GM12878 (cell line): Measurements from ENCODE around the gene ACTL7A. TPM values are rescaled to one million over a fixed set of nuclear protein-coding genes. Genes with fewer than 3 reads are reported as not detected.

Experiments
- ATAC-seq: fragments of 200-7000 bp; cut with Tn5 transposase; 3 replicates; pipeline ENCODE4 v1.9.1; 2020; ENCODE audit warnings: mild to moderate bottlenecking, moderate library complexity
- BruUV-seq: library from RNA; stranded (reverse); fragments of 400-500 nt; replicated peaks from 2 replicates; lab custom pipeline; 2021; lab: Mats Ljungman, UMichigan
- CTCF ChIA-PET: fragments of 300-600 bp; sonication (Branson Sonifier 250); formaldehyde crosslinking; extraction: SDS; loops from one replicate; lab custom pipeline; 2021; ENCODE audit warnings: inconsistent platforms; lab: Yijun Ruan, JAX
- POLR2A ChIA-PET: fragments of 350-600 bp; formaldehyde crosslinking; extraction: SDS; loops from one replicate; lab custom pipeline; 2021; ENCODE audit warnings: inconsistent platforms; lab: Charles Lee
- RAD21 ChIA-PET: fragments of 300-600 bp; sonication (Branson Sonifier 250); formaldehyde crosslinking; loops from one replicate; lab custom pipeline; 2023; ENCODE audit warnings: antibody characterized with exemption; ENCODE audit not compliant: unreplicated experiment; lab: Charles Lee
- SMC1A ChIA-PET: fragments of 300-600 bp; sonication (Branson Sonifier 250); formaldehyde crosslinking; loops from one replicate; lab custom pipeline; 2023; ENCODE audit not compliant: unreplicated experiment, uncharacterized antibody; lab: Charles Lee
- DNase-seq: peaks from one replicate; pipeline ENCODE4 v3.0.0-alpha.2; 2011; ENCODE audit warnings: low read depth, low spot score
- FAIRE-seq: peaks from 3 replicates; lab custom pipeline; 2011; peaks lifted over from hg19 to GRCh38; lab: Jason Lieb, UNC
- H2AFZ ChIP-seq: 2 replicates; pipeline ENCODE4 v1.6.0; 2011; ENCODE audit warnings: low read depth, low read length, control low read depth; ENCODE audit not compliant: control insufficient read depth
- H3K27ac ChIP-seq: 2 replicates; pipeline ENCODE4 v1.5.1; 2011; ENCODE audit warnings: control low read depth; ENCODE audit not compliant: control insufficient read depth, insufficient read depth
- H3K27me3 ChIP-seq, 2 experiments: replicated peaks in 1 of 2; 2 replicates each; pipeline versions ENCODE4 v1.6.0 to v1.6.1; 2011; ENCODE audit warnings: low read length in 1 of 2; ENCODE audit not compliant: control insufficient read depth in 2 of 2, insufficient read depth in 2 of 2
- H3K36me3 ChIP-seq, 2 experiments: 2 replicates each; pipeline ENCODE4 v1.5.1; 2011; ENCODE audit warnings: low read length in 1 of 2; ENCODE audit not compliant: control insufficient read depth in 2 of 2, insufficient read depth in 2 of 2
- H3K4me1 ChIP-seq: 2 replicates; pipeline ENCODE4 v1.6.1; 2011; ENCODE audit warnings: mild to moderate bottlenecking, low read length, moderate library complexity, mixed read lengths; ENCODE audit not compliant: control insufficient read depth, insufficient read depth
- H3K4me2 ChIP-seq: 2 replicates; pipeline ENCODE4 v1.6.0; 2011; ENCODE audit warnings: control low read depth; ENCODE audit not compliant: control insufficient read depth, insufficient read depth
- H3K4me3 ChIP-seq: fragments of 200-600 bp; sonication (generic); 2 replicates; pipeline ENCODE4 v1.5.1; 2016
- H3K79me2 ChIP-seq: 2 replicates; pipeline ENCODE4 v1.6.0; 2011; ENCODE audit warnings: low read length; ENCODE audit not compliant: control insufficient read depth, insufficient read depth
- H3K9ac ChIP-seq: 2 replicates; pipeline ENCODE4 v1.8.0; 2011; ENCODE audit warnings: low read length, control low read depth, mixed read lengths; ENCODE audit not compliant: control insufficient read depth, insufficient read depth
- H3K9me3 ChIP-seq: replicated peaks from 3 replicates; pipeline ENCODE4 v1.5.1; 2011; ENCODE audit warnings: mild to moderate bottlenecking, low read length; ENCODE audit not compliant: control insufficient read depth, insufficient read depth
- H4K20me1 ChIP-seq: 2 replicates; pipeline ENCODE4 v1.6.0; 2011; ENCODE audit not compliant: control insufficient read depth, insufficient read depth
- MTA3 ChIP-seq: IDR thresholded peaks from 2 replicates; pipeline ENCODE4 v1.6.1; 2012; ENCODE audit warnings: low read length, inconsistent platforms, borderline replicate concordance
- WGBS: methylation state at CpG from one replicate; pipeline ENCODE4 v1.1.6; 2016; ENCODE audit warnings: low lambda C conversion rate; ENCODE audit not compliant: insufficient replicate concordance, insufficient coverage; ENCODE audit errors: missing lambda C conversion rate; 5-methylcytosine and 5-hydroxymethylcytosine counted together
- in situ Hi-C: fragments of 300-500 bp; cut with MboI; formaldehyde crosslinking; loops from 9 replicates; pipeline ENCODE4 v1.14.3; 2018; ENCODE audit warnings: mixed read lengths
- intact Hi-C: fragments of 100-400 bp; cut with micrococcal nuclease; formaldehyde crosslinking; loops from one replicate; pipeline ENCODE4 v1.14.2; 2022; ENCODE audit not compliant: unreplicated experiment
- polyA plus RNA-seq, 11 experiments: library from polyadenylated mRNA; depleted of rRNA in 4 of 11; unstranded in 6 of 11; stranded (reverse) in 5 of 11; fragments of >200 nt; fragmentation: Nextera tagmentation in 4 of 11; fragmentation: Illumina TruSeq in 1 of 11; extraction: Ambion mirVana in 4 of 11; extraction: Trizol in 1 of 11; gene quantifications; 1 replicate in 1 of 11; 2 replicates in 10 of 11; pipeline versions ENCODE4 v1.2.1 to v1.2.3, GENCODE V29; 2011 to 2016; ENCODE audit warnings: inconsistent platforms in 2 of 11, missing spikeins in 2 of 11, low read depth in 1 of 11
- total RNA-seq, 4 experiments: library from RNA; depleted of rRNA in 3 of 4; stranded (reverse); fragments of >200 nt in 3 of 4; fragmentation: Illumina TruSeq in 1 of 4; extraction: Trizol in 1 of 4; gene quantifications; 2 replicates each; pipeline versions ENCODE4 v1.2.1 to v1.2.3, GENCODE V29; 2013 to 2021
- TF ChIP-seq, protein P1 (sequence below), 3 experiments: IDR thresholded peaks in 2 of 3; conservative IDR thresholded peaks in 1 of 3; 2 replicates each; pipeline ENCODE4 v1.5.1; 2011; ENCODE audit warnings: low read depth in 3 of 3, low read length in 3 of 3, mild to moderate bottlenecking in 3 of 3, control low read depth in 2 of 3, moderate library complexity in 2 of 3, inconsistent platforms in 1 of 3, mixed read lengths in 1 of 3; ENCODE audit not compliant: control insufficient read depth in 2 of 3, insufficient read depth in 1 of 3; ENCODE audit errors: extremely low read depth in 1 of 3

The ACTL7A gene
- total and polyA plus RNA-seq, 10 of the 15 experiments (the other 5 are each of a cell fraction or from before 2014, with no cell fraction given): not detected

DNA sequence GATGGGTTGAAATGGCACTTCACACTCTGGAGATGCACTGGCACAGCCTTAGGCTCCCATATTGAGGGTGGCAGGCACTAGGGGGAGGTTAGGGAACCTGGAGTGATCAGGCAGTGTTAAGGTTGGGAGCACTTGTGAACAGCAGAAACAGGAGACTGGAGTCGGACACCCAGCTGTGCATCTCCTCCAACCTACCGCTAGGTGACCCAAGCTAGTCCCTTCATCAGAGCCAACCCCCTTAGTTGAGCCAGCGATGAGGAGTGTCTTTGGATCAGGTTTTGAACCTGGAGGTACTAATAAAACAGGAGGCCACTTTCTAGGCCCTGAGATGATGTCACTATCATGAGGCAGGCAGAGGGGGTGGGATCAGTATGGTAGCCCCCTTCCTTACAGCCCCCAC, 8.0 kb upstream of the ACTL7A start:
- Histone ChIP-seq H3K4me2 (no peak overlapping the region), H3K9ac (no peak overlapping the region), H3K4me3 (no peak overlapping the region), H4K20me1 (no peaks in the 10 kb centered on the region), H3K9me3 (no peaks in the 10 kb centered on the region), H3K36me3 (no peaks in the 10 kb centered on the region), H3K4me1 (no peaks in the 10 kb centered on the region), H2AFZ (no peak overlapping the region), H3K27ac (no peak overlapping the region), H3K79me2 (no peaks in the 10 kb centered on the region), H3K27me3 (peaks cover 0 to 2% of the 10 kb centered on the region in 2 experiments; a peak in 2 of 4 replicates)
- no peak for TF ChIP-seq MTA3
- TF ChIP-seq, protein P1, sequence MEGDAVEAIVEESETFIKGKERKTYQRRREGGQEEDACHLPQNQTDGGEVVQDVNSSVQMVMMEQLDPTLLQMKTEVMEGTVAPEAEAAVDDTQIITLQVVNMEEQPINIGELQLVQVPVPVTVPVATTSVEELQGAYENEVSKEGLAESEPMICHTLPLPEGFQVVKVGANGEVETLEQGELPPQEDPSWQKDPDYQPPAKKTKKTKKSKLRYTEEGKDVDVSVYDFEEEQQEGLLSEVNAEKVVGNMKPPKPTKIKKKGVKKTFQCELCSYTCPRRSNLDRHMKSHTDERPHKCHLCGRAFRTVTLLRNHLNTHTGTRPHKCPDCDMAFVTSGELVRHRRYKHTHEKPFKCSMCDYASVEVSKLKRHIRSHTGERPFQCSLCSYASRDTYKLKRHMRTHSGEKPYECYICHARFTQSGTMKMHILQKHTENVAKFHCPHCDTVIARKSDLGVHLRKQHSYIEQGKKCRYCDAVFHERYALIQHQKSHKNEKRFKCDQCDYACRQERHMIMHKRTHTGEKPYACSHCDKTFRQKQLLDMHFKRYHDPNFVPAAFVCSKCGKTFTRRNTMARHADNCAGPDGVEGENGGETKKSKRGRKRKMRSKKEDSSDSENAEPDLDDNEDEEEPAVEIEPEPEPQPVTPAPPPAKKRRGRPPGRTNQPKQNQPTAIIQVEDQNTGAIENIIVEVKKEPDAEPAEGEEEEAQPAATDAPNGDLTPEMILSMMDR (IDR thresholded peaks at IDR 0.05 in 2 of 3, conservative IDR thresholded peaks at IDR 0.05 in 1 of 3; ENCODE audit: control insufficient read depth in 2 of 3, extremely low read depth in 1 of 3, insufficient read depth in 1 of 3, low read depth in 3 of 3, low read length in 3 of 3): 0 out of 6 replicates have a peak, but pooled peaks of 1 of the 3 experiments have one; percentile 8
- RAD21 ChIA-PET: interaction anchor here (1.2 kb wide), 1 partner anchor 100 kb away, joined by 5 read pairs; no protein-coding TSS in a partner anchor
- WGBS: 37% methylated on average over 3 of the region's 3 CpGs
- SMC1A ChIA-PET: interaction anchor here (0.6 kb wide), 1 partner anchor 66 kb away, joined by 3 read pairs; no protein-coding TSS in a partner anchor
- intact Hi-C loops: loop anchor here (5.0 kb wide), 2 partner anchors 98 to 613 kb away; no protein-coding TSS in a partner anchor
- DNase-seq (no peak), FAIRE-seq (no peak), ATAC-seq (no peak; the same call in 2 of the 3 replicates)
- no TSS peak for BruUV-seq
- POLR2A ChIA-PET: no interaction called here
- CTCF ChIA-PET: no interaction called here
- in situ Hi-C loops: no loop called here
